HepG2 (cell line): Measurements from ENCODE around the gene CLN6. TPM values are rescaled to one million over a fixed set of nuclear protein-coding genes. Genes with fewer than 3 reads are reported as not detected.

Experiments used
- CBX5 ChIP-seq: sonication (generic); formaldehyde crosslinking; IDR thresholded peaks from 2 replicates; pipeline ENCODE4 v1.4.0; 2020; ENCODE audit warnings: missing genetic modification reagents, borderline replicate concordance
- FOSL2 ChIP-seq: sonication (generic); formaldehyde crosslinking; IDR thresholded peaks from 2 replicates; pipeline ENCODE4 v1.4.0; 2020; ENCODE audit warnings: missing genetic modification reagents
- GABPB1 ChIP-seq: IDR thresholded peaks from 2 replicates; pipeline ENCODE4 v1.6.1; 2016; ENCODE audit warnings: mild to moderate bottlenecking, missing genetic modification reagents, moderate library complexity, missing compliant biosample characterization
- NBN ChIP-seq: fragments of 450-650 bp; conservative IDR thresholded peaks from 2 replicates; pipeline ENCODE4 v1.6.1; 2017
- PAF1 ChIP-seq: IDR thresholded peaks from 2 replicates; pipeline ENCODE4 v1.6.1; 2016; ENCODE audit warnings: missing genetic modification reagents, missing compliant biosample characterization
- PHF8 ChIP-seq: sonication (generic); formaldehyde crosslinking; IDR thresholded peaks from 2 replicates; pipeline ENCODE4 v1.5.0; 2020; ENCODE audit warnings: missing genetic modification reagents
- PITX1 ChIP-seq: sonication (generic); formaldehyde crosslinking; IDR thresholded peaks from 2 replicates; pipeline ENCODE4 v1.5.1; 2020; ENCODE audit warnings: mild to moderate bottlenecking, missing genetic modification reagents
- SMYD3 ChIP-seq: sonication (generic); formaldehyde crosslinking; IDR thresholded peaks from 2 replicates; pipeline ENCODE4 v1.8.1; 2023; ENCODE audit warnings: mild to moderate bottlenecking, missing genetic modification reagents
- TBL1XR1 ChIP-seq: fragments of 150-350 bp; IDR thresholded peaks from 2 replicates; pipeline ENCODE4 v1.6.1; 2014; ENCODE audit warnings: borderline replicate concordance, low read length; ENCODE audit not compliant: partially characterized antibody
- ZFAT ChIP-seq: sonication (generic); formaldehyde crosslinking; conservative IDR thresholded peaks from 2 replicates; pipeline ENCODE4 v1.8.1; 2023; ENCODE audit warnings: missing genetic modification reagents, inconsistent platforms
- ZNF143 ChIP-seq: sonication (generic); formaldehyde crosslinking; IDR thresholded peaks from 2 replicates; pipeline ENCODE4 v1.4.0; 2020; ENCODE audit warnings: missing genetic modification reagents
- polyA plus RNA-seq, 8 experiments: library from polyadenylated mRNA; depleted of rRNA in 3 of 8; stranded (reverse) in 7 of 8; unstranded in 1 of 8; fragments of >200 nt; fragmentation: Illumina TruSeq in 4 of 8; extraction: Trizol in 4 of 8; gene quantifications; 2 replicates each; pipeline versions ENCODE4 v1.2.1 to v1.2.3, GENCODE V29; 2011 to 2016; ENCODE audit warnings: low read depth in 4 of 8, missing spikeins in 1 of 8, mixed read lengths in 1 of 8; ENCODE audit not compliant: insufficient read depth in 1 of 8
- total RNA-seq, 5 experiments: library from RNA; depleted of rRNA; stranded (reverse); fragments of >200 nt; fragmentation: Illumina TruSeq; extraction: Trizol; gene quantifications; 2 replicates each; pipeline ENCODE4 v1.2.3, GENCODE V29; 2016; ENCODE audit warnings: low read depth in 1 of 5
- TF ChIP-seq, protein P1 (sequence below), 2 experiments: fragments of 450-650 bp in 1 of 2; sonication (generic) in 1 of 2; formaldehyde crosslinking in 1 of 2; IDR thresholded peaks; 2 replicates each; pipeline versions ENCODE4 v1.6.1 to v1.8.0; 2016 to 2022; ENCODE audit warnings: antibody characterized with exemption in 1 of 2, mild to moderate bottlenecking in 1 of 2, missing genetic modification reagents in 1 of 2
- TF ChIP-seq, protein P2 (sequence below): sonication (generic); formaldehyde crosslinking; IDR thresholded peaks from 2 replicates; pipeline ENCODE4 v1.5.1; 2020; ENCODE audit warnings: missing genetic modification reagents, mild to moderate bottlenecking, borderline replicate concordance
- TF ChIP-seq, protein P3 (sequence below): sonication (generic); formaldehyde crosslinking; IDR thresholded peaks from 2 replicates; pipeline ENCODE4 v1.5.0; 2020; ENCODE audit warnings: missing genetic modification reagents
- TF ChIP-seq, protein P4 (sequence below): sonication (generic); formaldehyde crosslinking; conservative IDR thresholded peaks from 2 replicates; pipeline ENCODE4 v1.5.0; 2020; ENCODE audit warnings: missing genetic modification reagents

The CLN6 gene
- total and polyA plus RNA-seq, 2 of the 13 experiments (the other 11 are each of a cell fraction or from before 2014, with no cell fraction given): 24.9 to 27.1 TPM

DNA sequence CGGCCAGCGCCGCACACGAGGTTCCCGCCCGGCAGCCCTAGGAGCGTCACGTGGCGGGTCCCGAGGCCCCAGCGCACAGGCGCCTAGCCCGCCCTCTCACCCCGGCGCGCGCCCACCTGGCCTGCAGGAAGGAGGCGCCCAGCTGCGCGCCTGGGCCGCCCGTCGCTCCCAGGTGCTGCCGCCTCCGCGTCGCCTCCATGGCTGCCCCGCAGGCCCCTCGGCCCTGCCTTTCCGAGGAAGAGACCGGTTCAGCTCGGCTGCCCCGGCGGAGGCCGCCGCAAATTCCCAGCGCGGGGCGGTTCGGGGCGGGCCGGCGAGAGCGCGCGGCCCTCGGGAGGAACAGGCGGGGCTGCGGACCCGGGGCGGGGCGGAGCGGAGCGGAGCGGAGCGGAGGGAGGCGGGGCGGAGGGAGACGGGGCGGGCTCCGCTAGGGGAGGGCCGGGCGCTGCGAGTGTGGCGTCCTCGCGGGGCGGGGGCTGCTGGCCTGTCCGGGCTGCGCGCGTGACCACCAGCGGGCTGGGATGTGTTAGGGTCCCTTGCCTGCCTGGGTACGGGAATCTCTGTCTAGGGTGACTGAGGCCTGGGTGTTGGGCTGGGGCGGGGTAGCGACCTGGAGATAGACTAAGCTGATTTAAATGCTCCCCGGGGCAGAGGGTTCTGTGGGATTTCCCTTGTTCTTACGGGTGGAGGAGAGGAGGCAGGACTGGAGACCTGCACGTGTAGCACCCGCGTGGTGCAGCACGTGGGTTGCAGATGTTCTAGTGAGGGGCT, at the start of gene CLN6 (continued):
- TF ChIP-seq, protein P1, sequence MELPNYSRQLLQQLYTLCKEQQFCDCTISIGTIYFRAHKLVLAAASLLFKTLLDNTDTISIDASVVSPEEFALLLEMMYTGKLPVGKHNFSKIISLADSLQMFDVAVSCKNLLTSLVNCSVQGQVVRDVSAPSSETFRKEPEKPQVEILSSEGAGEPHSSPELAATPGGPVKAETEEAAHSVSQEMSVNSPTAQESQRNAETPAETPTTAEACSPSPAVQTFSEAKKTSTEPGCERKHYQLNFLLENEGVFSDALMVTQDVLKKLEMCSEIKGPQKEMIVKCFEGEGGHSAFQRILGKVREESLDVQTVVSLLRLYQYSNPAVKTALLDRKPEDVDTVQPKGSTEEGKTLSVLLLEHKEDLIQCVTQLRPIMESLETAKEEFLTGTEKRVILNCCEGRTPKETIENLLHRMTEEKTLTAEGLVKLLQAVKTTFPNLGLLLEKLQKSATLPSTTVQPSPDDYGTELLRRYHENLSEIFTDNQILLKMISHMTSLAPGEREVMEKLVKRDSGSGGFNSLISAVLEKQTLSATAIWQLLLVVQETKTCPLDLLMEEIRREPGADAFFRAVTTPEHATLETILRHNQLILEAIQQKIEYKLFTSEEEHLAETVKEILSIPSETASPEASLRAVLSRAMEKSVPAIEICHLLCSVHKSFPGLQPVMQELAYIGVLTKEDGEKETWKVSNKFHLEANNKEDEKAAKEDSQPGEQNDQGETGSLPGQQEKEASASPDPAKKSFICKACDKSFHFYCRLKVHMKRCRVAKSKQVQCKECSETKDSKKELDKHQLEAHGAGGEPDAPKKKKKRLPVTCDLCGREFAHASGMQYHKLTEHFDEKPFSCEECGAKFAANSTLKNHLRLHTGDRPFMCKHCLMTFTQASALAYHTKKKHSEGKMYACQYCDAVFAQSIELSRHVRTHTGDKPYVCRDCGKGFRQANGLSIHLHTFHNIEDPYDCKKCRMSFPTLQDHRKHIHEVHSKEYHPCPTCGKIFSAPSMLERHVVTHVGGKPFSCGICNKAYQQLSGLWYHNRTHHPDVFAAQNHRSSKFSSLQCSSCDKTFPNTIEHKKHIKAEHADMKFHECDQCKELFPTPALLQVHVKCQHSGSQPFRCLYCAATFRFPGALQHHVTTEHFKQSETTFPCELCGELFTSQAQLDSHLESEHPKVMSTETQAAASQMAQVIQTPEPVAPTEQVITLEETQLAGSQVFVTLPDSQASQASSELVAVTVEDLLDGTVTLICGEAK (IDR thresholded peaks at IDR 0.05): no peak
- TF ChIP-seq, protein P1 (CRISPR knock-in tag; IDR thresholded peaks at IDR 0.05): no peak
- peak; percentile 31; the same call in 1 of the 2 replicates for TF ChIP-seq ZNF143 (CRISPR knock-in tag)
- TF ChIP-seq, protein P2, sequence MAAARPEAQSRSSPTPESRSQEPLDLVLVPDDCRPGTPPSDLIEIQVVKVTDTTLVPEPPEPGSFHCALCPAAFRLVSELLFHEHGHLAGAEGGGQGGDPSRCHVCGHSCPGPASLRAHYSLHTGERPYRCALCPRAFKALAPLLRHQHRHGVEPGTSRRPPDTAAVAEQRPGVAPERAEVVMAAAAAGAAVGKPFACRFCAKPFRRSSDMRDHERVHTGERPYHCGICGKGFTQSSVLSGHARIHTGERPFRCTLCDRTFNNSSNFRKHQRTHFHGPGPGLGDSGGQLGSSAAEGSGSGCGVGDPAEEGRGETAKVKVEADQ (CRISPR knock-in tag): peak; percentile 87; the same call in 1 of the 2 replicates
- peak; percentile 93 for TF ChIP-seq PHF8 (CRISPR knock-in tag)
- TF ChIP-seq ZFAT (CRISPR knock-in tag): no peak
- TF ChIP-seq CBX5 (CRISPR knock-in tag): no peak
- TF ChIP-seq FOSL2 (CRISPR knock-in tag): no peak
- peak; percentile 67 for TF ChIP-seq GABPB1 (CRISPR knock-in tag)
- no peak for TF ChIP-seq NBN
- TF ChIP-seq, protein P3, sequence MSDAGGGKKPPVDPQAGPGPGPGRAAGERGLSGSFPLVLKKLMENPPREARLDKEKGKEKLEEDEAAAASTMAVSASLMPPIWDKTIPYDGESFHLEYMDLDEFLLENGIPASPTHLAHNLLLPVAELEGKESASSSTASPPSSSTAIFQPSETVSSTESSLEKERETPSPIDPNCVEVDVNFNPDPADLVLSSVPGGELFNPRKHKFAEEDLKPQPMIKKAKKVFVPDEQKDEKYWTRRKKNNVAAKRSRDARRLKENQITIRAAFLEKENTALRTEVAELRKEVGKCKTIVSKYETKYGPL (CRISPR knock-in tag): peak; percentile 44; the same call in 1 of the 2 replicates
- no peak for TF ChIP-seq TBL1XR1
- TF ChIP-seq, protein P4, sequence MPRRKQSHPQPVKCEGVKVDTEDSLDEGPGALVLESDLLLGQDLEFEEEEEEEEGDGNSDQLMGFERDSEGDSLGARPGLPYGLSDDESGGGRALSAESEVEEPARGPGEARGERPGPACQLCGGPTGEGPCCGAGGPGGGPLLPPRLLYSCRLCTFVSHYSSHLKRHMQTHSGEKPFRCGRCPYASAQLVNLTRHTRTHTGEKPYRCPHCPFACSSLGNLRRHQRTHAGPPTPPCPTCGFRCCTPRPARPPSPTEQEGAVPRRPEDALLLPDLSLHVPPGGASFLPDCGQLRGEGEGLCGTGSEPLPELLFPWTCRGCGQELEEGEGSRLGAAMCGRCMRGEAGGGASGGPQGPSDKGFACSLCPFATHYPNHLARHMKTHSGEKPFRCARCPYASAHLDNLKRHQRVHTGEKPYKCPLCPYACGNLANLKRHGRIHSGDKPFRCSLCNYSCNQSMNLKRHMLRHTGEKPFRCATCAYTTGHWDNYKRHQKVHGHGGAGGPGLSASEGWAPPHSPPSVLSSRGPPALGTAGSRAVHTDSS: no peak; the same call in 1 of the 2 replicates
- TF ChIP-seq PITX1 (CRISPR knock-in tag): no peak
- TF ChIP-seq SMYD3: no peak
- no peak for TF ChIP-seq PAF1 (CRISPR knock-in tag)
